ENCODE results near the gene CHRNB4. TPM values are rescaled to one million over a fixed set of nuclear protein-coding genes. Genes with fewer than 3 reads are reported as not detected.

Gene CHRNB4
- total and polyA plus RNA-seq, 7 donors, result not detected

DNA sequence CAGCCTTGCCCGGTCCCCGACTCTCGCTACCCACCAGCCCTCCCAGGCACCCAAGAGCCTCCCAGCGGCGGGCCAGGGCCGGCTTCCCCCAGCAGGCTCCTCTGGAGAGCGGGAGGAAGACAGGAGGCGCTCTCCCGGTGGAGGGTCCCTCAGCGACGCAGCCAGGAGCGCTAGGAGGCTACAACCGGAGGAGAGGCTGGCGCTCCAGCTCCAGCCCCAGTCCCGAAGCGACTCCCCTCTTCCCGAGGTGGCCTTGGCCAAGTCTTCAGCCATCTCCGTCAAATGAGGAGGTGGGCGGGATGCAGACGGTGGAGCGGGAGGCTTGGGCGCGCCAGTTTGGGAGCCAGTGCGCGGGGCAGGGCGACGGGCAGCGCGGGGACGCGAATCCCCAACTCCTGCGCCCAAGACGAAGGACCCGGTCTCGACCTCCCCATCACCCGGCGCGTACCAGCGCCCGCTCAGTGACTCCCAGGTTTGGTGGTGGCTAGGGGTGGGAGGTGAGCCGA is 20.9 kb downstream of the CHRNB4 start:
- H3K4me3 ChIP-seq, result peak overlapping the region; percentile 61
- H3K27ac ChIP-seq, result no peak overlapping the region
- ATAC-seq (peak in 3 of 4 donors; percentile 12 to 39 (median 36)), DNase-seq (no peak)
- H3K4me1 ChIP-seq, result peaks cover 7% of the 10 kb centered on the region
- H3K36me3 ChIP-seq (ENCODE audit: insufficient read depth in 1 of 2, low read depth in 1 of 2), result no peaks in the 10 kb centered on the region
- whole genome bisulfite sequencing, 3 donors, result 1 to 3% (median 1%) methylated on average over 40 to 41 of the region's 41 CpGs
- H3K9me3 ChIP-seq, result no peaks in the 10 kb centered on the region
- TF ChIP-seq, protein P1, sequence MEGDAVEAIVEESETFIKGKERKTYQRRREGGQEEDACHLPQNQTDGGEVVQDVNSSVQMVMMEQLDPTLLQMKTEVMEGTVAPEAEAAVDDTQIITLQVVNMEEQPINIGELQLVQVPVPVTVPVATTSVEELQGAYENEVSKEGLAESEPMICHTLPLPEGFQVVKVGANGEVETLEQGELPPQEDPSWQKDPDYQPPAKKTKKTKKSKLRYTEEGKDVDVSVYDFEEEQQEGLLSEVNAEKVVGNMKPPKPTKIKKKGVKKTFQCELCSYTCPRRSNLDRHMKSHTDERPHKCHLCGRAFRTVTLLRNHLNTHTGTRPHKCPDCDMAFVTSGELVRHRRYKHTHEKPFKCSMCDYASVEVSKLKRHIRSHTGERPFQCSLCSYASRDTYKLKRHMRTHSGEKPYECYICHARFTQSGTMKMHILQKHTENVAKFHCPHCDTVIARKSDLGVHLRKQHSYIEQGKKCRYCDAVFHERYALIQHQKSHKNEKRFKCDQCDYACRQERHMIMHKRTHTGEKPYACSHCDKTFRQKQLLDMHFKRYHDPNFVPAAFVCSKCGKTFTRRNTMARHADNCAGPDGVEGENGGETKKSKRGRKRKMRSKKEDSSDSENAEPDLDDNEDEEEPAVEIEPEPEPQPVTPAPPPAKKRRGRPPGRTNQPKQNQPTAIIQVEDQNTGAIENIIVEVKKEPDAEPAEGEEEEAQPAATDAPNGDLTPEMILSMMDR (IDR thresholded peaks at IDR 0.05), result no peak
- peaks cover 0 to 39% (median 20%) of the 10 kb centered on the region in 3 donors for H3K27me3 ChIP-seq (ENCODE audit: insufficient read depth in 3 of 3, low read length in 2 of 3)
- intact Hi-C loops (cut with DNase I), result no loop called here

DNA sequence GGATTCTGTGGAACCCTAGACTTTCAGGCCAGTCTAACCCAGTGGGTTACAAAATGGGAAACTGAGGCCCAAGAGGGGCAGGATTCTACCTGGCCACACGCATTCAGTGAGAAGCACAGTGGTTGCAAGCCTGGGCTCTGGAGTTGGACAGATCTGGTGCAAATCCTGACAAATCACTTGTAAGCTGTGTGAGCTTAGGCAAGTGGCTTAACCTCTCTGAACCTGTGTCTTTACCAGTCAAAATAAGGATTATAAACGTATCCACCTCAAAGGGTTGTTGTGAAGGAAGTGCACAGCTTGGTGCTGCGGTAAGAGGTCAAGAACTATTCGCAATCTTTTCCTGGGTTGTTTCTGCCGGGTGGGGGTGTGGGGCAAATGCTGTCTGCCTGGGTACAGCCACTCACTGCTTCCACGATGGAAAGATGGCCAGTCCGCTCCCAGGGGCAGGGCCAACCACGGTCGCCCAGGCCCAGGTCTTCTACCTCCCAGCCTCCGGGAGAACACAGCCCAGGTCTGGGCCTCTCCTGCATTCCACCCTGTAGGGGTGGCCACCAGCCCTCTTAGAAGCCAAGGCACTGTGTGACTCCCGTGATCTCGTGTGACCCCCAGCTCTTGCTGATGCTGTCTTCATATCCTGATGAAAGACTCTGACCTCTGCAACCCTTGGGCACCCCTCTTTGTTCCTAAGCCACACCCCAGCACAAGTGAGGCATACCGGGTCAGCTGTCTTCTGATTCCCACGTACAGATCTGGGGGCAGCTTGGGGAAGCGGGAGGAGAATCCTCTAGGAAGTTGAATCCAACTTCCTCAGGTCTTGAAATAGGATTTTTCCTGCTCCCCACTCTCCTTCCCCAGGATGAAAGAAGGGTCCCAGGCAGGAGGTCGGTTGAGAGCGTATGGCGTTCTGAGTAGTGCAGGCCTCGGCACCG is 21.7 kb downstream of the CHRNB4 start:
- Histone ChIP-seq H3K36me3 (ENCODE audit: insufficient read depth in 1 of 2, low read depth in 1 of 2) (no peaks in the 10 kb centered on the region), H3K4me3 (no peak overlapping the region), H3K4me1 (peaks cover 7% of the 10 kb centered on the region), H3K9me3 (no peaks in the 10 kb centered on the region), H3K27me3 (ENCODE audit: insufficient read depth in 3 of 3, low read length in 2 of 3) (peaks cover 0 to 38% (median 19%) of the 10 kb centered on the region in 3 donors), H3K27ac (no peak overlapping the region)
- intact Hi-C loops (cut with DNase I), result loop anchor here (2.0 to 5.0 kb wide), 3 partner anchors 90 to 133 kb away; no protein-coding TSS in a partner anchor
- ATAC-seq (peak in 1 of 4 donors; percentile 23), DNase-seq (no peak)
- 41 to 56% (median 55%) methylated on average over 20 of the region's 20 CpGs for WGBS, 3 donors
- TF ChIP-seq, protein P1 (IDR thresholded peaks at IDR 0.05), result no peak

GRCh38 chr15:78618490-78618934 is 22.5 kb downstream of the CHRNB4 start:
- TF ChIP-seq, protein P1 (IDR thresholded peaks at IDR 0.05), result peak; percentile 92
- ATAC-seq, result peak; percentile 74 to 88 (median 78)
- Histone ChIP-seq H3K36me3 (ENCODE audit: insufficient read depth in 1 of 2, low read depth in 1 of 2) (no peaks in the 10 kb centered on the region), H3K4me3 (no peak overlapping the region), H3K9me3 (no peaks in the 10 kb centered on the region), H3K4me1 (peaks cover 7% of the 10 kb centered on the region), H3K27me3 (ENCODE audit: insufficient read depth in 3 of 3, low read length in 2 of 3) (peaks cover 0 to 36% (median 17%) of the 10 kb centered on the region in 3 donors), H3K27ac (no peak overlapping the region)
- 11 to 22% (median 16%) methylated on average over 8 of the region's 8 CpGs for WGBS, 3 donors
- DNase-seq, result peak; percentile 79 to 85
- intact Hi-C loops (cut with DNase I), result loop anchor here (2.0 to 5.0 kb wide), 3 partner anchors 90 to 134 kb away; no protein-coding TSS in a partner anchor

DNA sequence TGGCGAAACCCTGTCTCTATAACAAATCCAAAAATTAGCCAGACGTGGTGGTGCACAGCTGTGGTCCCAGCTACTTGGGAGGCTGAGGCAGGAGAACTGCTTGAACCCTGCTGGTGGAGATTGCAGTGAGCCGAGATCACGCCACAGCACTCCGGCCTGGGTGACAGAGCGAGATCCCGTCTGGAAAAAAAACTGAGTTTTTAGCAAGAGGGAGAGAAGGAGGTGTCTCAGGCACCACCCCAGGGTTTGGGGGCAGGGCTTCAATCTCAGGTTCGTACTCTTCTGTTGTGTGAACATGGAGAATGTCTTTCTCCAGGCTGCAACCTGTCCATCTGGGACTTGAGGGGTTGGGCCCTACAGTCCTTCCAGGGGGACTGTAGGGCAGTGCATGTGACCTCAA is 22.9 kb downstream of the CHRNB4 start:
- ATAC-seq (peak in 1 of 4 donors; percentile 18), DNase-seq (no peak)
- Histone ChIP-seq H3K27me3 (ENCODE audit: insufficient read depth in 3 of 3, low read length in 2 of 3) (peaks cover 0 to 36% (median 17%) of the 10 kb centered on the region in 3 donors), H3K27ac (no peak overlapping the region), H3K4me3 (no peak overlapping the region), H3K9me3 (no peaks in the 10 kb centered on the region), H3K36me3 (ENCODE audit: insufficient read depth in 1 of 2, low read depth in 1 of 2) (no peaks in the 10 kb centered on the region), H3K4me1 (peaks cover 7% of the 10 kb centered on the region)
- 87 to 90% (median 89%) methylated on average over 8 of the region's 8 CpGs for WGBS, 3 donors
- intact Hi-C loops (cut with DNase I), result loop anchor here (2.0 to 5.0 kb wide), 3 partner anchors 91 to 134 kb away; no protein-coding TSS in a partner anchor
- TF ChIP-seq, protein P1 (IDR thresholded peaks at IDR 0.05), result no peak
